NCI-H1417 (cell line): ENCODE data around the gene COL23A1.
"Not testable (repeated sequence)": the region's sequence is repeated elsewhere in the genome, so short reads cannot be mapped to it uniquely, and the experiment has no call there.

Experiments used
- DNase-seq, 3 experiments: peaks; one replicate each; lab custom pipeline; 2025; lab: John Stamatoyannopoulos, UW

The COL23A1 gene

GRCh38 chr5:178376921-178377582, 213.1 kb downstream of the COL23A1 start:
- no peak for DNase-seq

GRCh38 chr5:178375348-178375747, 214.8 kb downstream of the COL23A1 start:
- DNase-seq: no peak

DNA sequence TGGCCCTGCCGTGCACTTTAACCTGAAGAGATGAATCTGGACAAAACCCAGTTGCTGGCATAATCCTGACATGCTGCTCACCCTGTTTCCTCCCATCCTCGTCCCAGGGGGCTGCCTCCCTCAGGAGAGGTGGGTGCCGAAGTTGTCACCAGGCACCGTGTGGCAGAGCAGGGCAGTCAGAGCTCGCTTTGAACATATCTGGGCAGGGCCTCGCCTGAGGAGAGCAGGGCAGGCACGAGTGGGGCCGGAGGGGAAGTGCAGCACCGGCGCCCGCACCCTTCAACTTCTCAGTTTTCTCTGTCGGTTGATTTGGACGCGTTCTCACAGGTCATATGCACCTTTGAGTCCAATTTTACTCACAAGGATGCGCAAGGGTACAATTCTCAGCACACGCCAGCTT, 216.5 kb downstream of the COL23A1 start:
- DNase-seq: no peak

GRCh38 chr5:178372142-178372571, 218.0 kb downstream of the COL23A1 start:
- DNase-seq: no peak

DNA sequence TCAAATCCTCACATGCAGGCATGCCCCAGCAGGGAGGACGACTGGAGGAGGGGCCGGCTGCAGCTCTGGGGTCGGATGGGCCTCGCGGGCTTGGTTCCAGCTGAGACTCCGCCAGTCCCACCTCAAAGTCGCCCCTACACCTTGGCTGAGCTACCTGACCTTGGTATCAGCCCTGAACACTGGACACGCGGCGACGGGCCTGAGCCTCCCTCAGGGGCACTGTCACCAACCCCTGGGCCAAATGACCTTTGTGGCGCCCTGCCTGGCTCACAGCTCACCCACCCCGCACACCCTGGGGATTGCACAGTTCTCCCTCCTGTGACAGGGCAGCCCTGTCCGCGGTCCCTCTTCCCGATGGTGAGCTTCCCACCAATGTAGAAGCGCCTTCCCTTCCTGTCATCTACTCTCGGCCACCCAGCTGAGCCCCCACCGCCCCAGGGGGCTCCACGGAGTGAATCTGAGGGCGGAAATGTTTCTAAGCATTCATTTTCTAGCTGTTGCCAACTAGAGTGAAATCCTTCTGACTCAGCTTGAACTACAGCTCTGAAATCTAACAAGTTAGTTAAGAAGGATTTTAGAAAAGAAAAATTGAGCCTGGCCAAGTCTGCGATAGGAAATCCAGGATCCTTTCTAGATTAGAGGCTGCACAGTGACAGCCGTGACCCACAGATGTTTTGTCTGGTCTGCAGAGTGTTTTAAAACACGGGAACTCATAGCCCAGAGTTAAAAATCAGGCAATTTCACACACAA, 218.7 kb downstream of the COL23A1 start:
- DNase-seq: no peak

GRCh38 chr5:178370102-178370501, 220.1 kb downstream of the COL23A1 start:
- DNase-seq: no peak

DNA sequence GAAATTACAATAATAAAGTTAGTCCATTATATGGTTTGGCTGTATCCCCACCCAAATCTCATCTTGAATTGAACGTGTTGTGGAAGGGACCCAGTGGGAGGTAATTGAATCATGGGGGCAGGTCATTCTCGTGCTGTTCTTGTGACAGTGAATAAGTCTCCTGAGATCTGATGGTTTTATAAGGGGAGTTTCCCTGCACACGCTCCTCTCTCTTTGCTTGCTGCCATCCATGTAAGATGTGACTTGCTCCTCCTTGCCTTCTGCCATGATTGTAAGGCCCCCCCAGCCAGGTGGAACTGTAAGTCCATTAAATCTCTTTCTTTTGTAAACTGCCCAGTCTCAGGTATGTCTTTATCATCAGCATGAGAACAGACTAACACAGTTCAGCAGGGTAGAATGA, 220.7 kb downstream of the COL23A1 start:
- not testable (repeated sequence) for DNase-seq

DNA sequence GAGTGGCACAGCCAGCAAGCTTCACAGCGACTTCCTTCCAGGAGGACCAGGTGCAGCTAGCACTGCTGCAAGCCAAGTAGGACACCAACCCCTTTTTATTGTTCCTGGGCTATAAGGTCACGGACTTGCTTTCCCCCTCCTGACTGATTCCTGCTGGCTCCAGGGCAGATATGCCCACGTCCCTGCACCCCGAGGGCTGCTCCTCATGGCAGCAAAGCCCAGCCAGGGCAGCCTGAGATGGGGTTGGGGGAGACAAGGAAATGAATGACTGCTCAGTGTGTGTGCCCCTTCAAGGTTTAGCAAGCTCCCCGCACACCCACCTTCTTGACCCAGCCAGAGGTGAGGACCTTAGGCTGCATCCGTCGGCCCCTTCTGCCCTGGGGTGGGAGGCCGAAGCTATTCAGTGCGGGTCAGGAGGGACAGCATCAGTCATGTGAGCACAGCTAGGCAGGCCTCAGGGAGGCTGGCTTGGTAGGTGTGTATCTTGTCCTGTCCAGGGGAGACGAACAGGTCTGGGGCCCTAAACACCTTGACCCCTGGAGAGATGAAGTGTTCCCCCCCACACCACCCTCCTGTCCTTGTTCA, 221.4 kb downstream of the COL23A1 start:
- DNase-seq: no peak

GRCh38 chr5:178368274-178368673, 221.9 kb downstream of the COL23A1 start:
- no peak for DNase-seq

DNA sequence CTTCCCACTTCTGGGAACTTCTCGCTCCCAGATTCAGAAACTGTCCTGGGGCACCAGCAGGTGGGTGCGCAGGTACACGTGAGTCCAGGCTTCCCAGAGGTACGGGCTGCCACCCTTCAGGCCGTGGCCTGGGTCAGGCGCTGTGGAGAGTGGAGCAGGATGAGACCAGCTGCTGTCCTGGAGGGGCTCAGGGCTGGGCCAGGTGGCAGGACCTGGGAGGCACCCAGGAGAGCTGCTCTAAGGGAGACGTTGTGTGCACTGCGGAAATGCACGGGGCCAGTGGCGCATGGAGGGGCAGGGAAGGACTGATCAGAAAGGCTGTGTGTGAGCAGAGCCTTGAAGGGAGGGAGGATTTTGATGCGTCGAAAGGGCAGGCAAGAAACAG, 222.5 kb downstream of the COL23A1 start:
- DNase-seq: no peak

DNA sequence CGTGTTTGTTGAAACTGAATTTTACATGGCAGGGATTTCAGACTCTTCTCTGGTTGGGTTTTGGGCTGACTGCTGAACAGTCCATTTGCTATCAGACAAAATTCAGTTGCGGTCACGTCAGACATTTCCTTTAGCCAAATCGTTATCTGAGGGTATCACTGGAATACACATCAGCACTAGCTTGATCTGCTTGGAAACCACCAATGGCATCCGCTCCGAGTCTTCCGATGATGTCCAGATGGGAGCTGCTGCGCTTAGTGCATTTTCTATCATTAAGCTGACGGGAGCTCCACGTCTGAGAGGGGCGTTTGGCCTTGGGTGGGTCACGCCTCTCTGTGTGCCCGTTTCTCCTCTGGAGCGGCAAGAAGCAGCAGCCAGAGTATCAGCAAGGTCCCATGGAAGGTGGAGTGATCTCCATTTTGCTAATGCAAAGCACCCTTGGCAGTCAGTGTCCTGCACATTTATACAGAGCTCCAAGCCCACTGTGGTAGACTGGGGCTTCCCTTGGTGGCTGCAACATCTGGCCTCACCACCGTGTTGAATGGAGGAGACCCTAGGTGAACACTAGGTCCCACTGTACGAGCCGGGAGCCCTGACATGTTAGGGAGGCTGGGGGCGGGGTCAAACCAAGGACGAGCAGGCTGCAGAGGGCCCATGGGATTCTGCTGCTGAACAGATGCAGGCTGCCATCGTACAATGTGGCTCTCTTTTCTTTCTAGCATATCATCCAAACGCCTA, 223.0 kb downstream of the COL23A1 start:
- DNase-seq: no peak

GRCh38 chr5:178365501-178366440, 224.4 kb downstream of the COL23A1 start:
- DNase-seq: no peak

- no peak for DNase-seq
Observed at GRCh38 chr5:178364326-178364675, 225.9 kb downstream of the COL23A1 start.

- no peak for DNase-seq
Observed at GRCh38 chr5:178363501-178364325, 226.5 kb downstream of the COL23A1 start.

DNA sequence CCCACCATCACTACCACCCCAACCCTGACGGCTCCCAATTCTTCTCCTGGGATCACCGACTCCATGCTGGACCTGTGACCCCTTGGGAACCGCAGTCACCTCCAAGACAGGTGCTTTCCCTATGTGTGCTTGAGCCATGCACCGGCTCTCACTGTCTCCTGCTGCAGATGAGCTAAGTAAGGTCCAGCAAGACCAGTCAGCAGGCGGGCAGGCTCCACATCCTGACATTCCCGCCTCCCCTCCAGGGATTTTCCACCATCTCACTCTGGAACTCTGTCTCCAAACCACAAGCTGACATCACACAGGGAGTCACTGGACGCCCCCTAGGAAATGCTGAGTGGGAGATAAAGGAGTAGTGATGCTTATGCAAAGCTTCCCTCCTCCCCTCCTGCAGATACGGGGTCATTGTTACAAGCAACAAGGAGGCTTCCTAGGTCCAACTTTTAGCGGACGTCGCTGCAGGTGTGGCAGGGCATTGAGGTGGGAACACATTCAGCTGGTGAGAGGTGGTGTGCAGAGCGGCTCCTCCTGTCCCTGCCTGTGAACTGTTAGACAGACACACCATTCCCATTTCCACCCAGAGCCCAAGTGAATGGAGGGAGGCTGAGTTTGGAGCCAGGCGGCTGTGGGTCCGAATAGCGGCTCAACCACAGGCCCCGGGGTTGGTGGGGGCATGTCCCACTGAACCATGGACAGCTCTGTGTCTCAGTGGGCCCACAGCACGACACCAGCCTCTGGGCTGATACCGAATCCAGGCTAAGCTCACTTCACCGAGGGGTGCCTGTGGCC, 228.3 kb downstream of the COL23A1 start:
- DNase-seq: no peak

DNA sequence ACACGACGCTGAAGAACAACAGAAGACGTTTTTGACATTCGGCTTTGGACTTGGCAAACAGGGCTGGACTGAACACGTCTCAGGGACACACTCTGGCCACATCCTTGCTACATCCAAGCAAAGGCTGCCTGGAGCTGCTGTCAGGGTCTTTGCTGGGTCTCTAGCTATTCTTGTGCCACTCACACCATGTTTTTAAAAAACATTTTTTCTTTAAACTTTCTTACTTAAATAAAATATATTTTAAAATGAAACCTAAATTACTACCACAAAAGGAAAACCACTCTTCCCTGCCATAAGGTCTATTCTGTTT, 229.3 kb downstream of the COL23A1 start:
- DNase-seq: no peak

GRCh38 chr5:178360222-178360925, 229.8 kb downstream of the COL23A1 start:
- DNase-seq: no peak

DNA sequence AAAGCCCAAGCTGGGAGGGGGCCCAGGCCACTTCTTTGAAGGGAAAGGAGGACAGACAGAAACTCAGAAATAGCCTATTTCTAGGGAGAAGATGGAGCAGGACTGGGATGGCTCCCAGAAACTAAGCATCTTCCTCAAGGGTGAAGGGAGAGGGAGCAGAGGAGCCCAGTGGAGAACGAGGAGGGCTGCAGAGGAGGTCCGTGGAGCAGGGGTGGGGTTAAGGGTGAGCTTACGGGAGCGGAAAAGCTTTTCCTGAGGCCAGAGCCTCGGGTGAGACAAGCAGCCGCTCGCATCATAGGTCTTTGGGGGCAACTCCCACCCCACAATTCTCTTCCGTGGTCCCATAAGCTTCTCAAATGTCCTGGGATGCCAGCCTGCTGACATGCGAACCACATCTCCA, 230.5 kb downstream of the COL23A1 start:
- DNase-seq: no peak

DNA sequence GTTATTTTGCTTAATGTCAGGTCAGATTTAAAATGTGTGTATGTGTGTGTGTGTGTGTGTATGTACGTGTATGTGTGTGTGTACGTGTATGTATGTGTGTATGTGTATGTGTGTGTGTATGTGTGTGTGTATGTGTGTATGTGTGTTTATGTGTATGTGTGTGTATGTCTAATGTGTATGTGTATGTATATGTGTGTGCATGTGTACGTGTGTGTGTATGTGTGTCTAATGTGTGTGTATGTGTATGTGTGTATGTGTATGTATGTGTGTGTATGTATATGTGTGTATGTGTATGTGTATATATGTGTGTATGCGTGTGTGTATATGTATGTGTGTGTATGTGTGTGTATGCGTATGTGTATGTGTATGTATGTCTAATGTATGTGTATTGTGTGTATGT, 232.5 kb downstream of the COL23A1 start:
- DNase-seq: no peak
